Keratinocyte (primary cell): Measurements from ENCODE around the gene GRK5. TPM values are rescaled to one million over a fixed set of nuclear protein-coding genes. Genes with fewer than 3 reads are reported as not detected.

Experiments
- DNase-seq: peaks from one replicate; pipeline ENCODE4 v3.0.0-alpha.2; 2011; ENCODE audit warnings: low read depth, missing footprints, low spot score
- FAIRE-seq: peaks from 2 replicates; lab custom pipeline; 2011; peaks lifted over from hg19 to GRCh38; lab: Jason Lieb, UNC
- H2AFZ ChIP-seq: 2 replicates; pipeline ENCODE4 v1.6.0; 2012; ENCODE audit warnings: low read length, control low read depth, inconsistent platforms; ENCODE audit not compliant: control insufficient read depth
- H3K27ac ChIP-seq: 2 replicates; pipeline ENCODE4 v1.5.1; 2011; ENCODE audit warnings: low read length; ENCODE audit not compliant: control insufficient read depth, insufficient read depth
- H3K27me3 ChIP-seq: 3 replicates; pipeline ENCODE4 v1.6.0; 2011; ENCODE audit warnings: low read length; ENCODE audit not compliant: control insufficient read depth, insufficient read depth; ENCODE audit errors: extremely low read depth
- H3K36me3 ChIP-seq, 2 experiments: 2 replicates in 1 of 2; 3 replicates in 1 of 2; pipeline ENCODE4 v1.5.1; 2011; ENCODE audit warnings: low read length in 2 of 2, mild to moderate bottlenecking in 1 of 2; ENCODE audit not compliant: control insufficient read depth in 2 of 2, insufficient read depth in 2 of 2; ENCODE audit errors: extremely low read depth in 1 of 2
- H3K4me1 ChIP-seq: 3 replicates; pipeline ENCODE4 v1.5.1; 2011; ENCODE audit warnings: low read length; ENCODE audit not compliant: control insufficient read depth, insufficient read depth; ENCODE audit errors: extremely low read depth
- H3K4me2 ChIP-seq: 3 replicates; pipeline ENCODE4 v1.6.0; 2011; ENCODE audit warnings: low read depth, low read length; ENCODE audit not compliant: control insufficient read depth, insufficient read depth; ENCODE audit errors: extremely low read depth
- H3K4me3 ChIP-seq, 3 experiments: fragments of 200-600 bp in 1 of 3; sonication (generic) in 1 of 3; 2 replicates in 2 of 3; 3 replicates in 1 of 3; pipeline ENCODE4 v1.5.1; 2011 to 2016; ENCODE audit warnings: low read length in 3 of 3, mild to moderate bottlenecking in 3 of 3, control low read depth in 2 of 3, inconsistent platforms in 1 of 3, low read depth in 1 of 3, mixed read lengths in 1 of 3, mixed run types in 1 of 3, moderate library complexity in 1 of 3; ENCODE audit not compliant: control insufficient read depth in 2 of 3, insufficient read depth in 2 of 3; ENCODE audit errors: extremely low read depth in 1 of 3
- H3K79me2 ChIP-seq: 2 replicates; pipeline ENCODE4 v1.6.0; 2012; ENCODE audit warnings: low read length; ENCODE audit not compliant: control insufficient read depth, insufficient read depth
- H3K9ac ChIP-seq: 3 replicates; pipeline ENCODE4 v1.6.0; 2011; ENCODE audit warnings: low read length; ENCODE audit not compliant: control insufficient read depth, insufficient read depth; ENCODE audit errors: extremely low read depth
- H3K9me1 ChIP-seq: 3 replicates; pipeline ENCODE4 v1.6.0; 2011; ENCODE audit warnings: low read length; ENCODE audit not compliant: control insufficient read depth, insufficient read depth; ENCODE audit errors: extremely low read depth
- H3K9me3 ChIP-seq: 2 replicates; pipeline ENCODE4 v1.5.1; 2012; ENCODE audit warnings: low read depth, low read length; ENCODE audit not compliant: control insufficient read depth
- H4K20me1 ChIP-seq: 3 replicates; pipeline ENCODE4 v1.6.0; 2011; ENCODE audit warnings: low read length; ENCODE audit not compliant: control insufficient read depth, insufficient read depth; ENCODE audit errors: extremely low read depth
- EZH2 ChIP-seq: IDR thresholded peaks from one replicate; pipeline ENCODE4 v1.6.1; 2012; ENCODE audit warnings: inconsistent platforms, mild to moderate bottlenecking, low read length, moderate library complexity
- dilution Hi-C: fragments of 300-500 bp; cut with MboI; formaldehyde crosslinking; loops from one replicate; pipeline ENCODE4 v1.7.0; 2020; ENCODE audit warnings: low sequenced_read_pairs; ENCODE audit not compliant: extremely low pct_ligation_motif_present
- polyA plus RNA-seq, 5 experiments: library from polyadenylated mRNA; depleted of rRNA in 3 of 5; stranded (reverse) in 3 of 5; stranded (forward) in 1 of 5; unstranded in 1 of 5; fragments of >200 nt; gene quantifications; 1 replicate in 1 of 5; 2 replicates in 3 of 5; 3 replicates in 1 of 5; pipeline versions ENCODE4 v1.2.1 to v1.2.3, GENCODE V29; 2011 to 2012; ENCODE audit warnings: missing spikeins in 2 of 5, low read depth in 1 of 5, low replicate concordance in 1 of 5
- TF ChIP-seq, protein P1 (sequence below), 3 experiments: IDR thresholded peaks in 1 of 3; conservative IDR thresholded peaks in 1 of 3; optimal IDR thresholded peaks in 1 of 3; 2 replicates in 2 of 3; 3 replicates in 1 of 3; pipeline versions ENCODE3 to v1.5.1; 2011; ENCODE audit warnings: low read length in 3 of 3, mild to moderate bottlenecking in 3 of 3, moderate library complexity in 2 of 3, control low read depth in 1 of 3, inconsistent platforms in 1 of 3; ENCODE audit not compliant: insufficient read depth in 2 of 3; ENCODE audit errors: extremely low read depth in 1 of 3

Gene GRK5
- polyA plus RNA-seq, 1 donor (not counting 4 experiments of a cell fraction or from before 2014, with no cell fraction given), result 7.6 TPM

DNA sequence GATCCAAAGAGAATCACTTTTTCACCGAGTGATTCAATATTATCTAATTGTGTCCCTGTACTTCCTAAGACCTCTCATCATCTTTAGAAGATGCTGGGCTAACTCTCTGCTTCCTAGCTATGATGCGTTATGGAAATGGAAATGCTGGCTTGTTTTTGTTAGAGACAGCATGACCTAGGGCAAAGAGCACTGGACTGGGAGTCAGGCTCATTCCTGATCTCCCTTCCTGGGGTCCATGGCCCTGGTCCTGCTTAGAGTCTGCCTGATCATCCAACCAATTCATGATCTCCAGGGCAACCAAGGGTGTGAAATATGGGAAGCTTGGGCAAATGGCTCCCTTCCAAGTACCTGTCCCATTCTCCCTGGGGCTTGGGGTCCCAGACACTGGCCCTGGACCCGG is 198.8 kb downstream of the GRK5 start:
- FAIRE-seq, result no peak
- Histone ChIP-seq H3K9ac (no peak overlapping the region), H2AFZ (no peak overlapping the region), H3K27ac (no peak overlapping the region), H3K9me1 (no peaks in the 10 kb centered on the region), H3K4me3 (no peak overlapping the region), H3K4me1 (peaks cover 7% of the 10 kb centered on the region), H3K36me3 (no peaks in the 10 kb centered on the region), H3K4me2 (no peak overlapping the region), H3K79me2 (no peaks in the 10 kb centered on the region), H3K27me3 (no peaks in the 10 kb centered on the region), H3K9me3 (no peaks in the 10 kb centered on the region), H4K20me1 (no peaks in the 10 kb centered on the region)
- dilution Hi-C loops, result loop anchor here (25.0 kb wide), 1 partner anchor 194 kb away; the partner anchor contains the start of gene GRK5
- DNase-seq, result no peak
- TF ChIP-seq, protein P1, sequence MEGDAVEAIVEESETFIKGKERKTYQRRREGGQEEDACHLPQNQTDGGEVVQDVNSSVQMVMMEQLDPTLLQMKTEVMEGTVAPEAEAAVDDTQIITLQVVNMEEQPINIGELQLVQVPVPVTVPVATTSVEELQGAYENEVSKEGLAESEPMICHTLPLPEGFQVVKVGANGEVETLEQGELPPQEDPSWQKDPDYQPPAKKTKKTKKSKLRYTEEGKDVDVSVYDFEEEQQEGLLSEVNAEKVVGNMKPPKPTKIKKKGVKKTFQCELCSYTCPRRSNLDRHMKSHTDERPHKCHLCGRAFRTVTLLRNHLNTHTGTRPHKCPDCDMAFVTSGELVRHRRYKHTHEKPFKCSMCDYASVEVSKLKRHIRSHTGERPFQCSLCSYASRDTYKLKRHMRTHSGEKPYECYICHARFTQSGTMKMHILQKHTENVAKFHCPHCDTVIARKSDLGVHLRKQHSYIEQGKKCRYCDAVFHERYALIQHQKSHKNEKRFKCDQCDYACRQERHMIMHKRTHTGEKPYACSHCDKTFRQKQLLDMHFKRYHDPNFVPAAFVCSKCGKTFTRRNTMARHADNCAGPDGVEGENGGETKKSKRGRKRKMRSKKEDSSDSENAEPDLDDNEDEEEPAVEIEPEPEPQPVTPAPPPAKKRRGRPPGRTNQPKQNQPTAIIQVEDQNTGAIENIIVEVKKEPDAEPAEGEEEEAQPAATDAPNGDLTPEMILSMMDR (optimal IDR thresholded peaks at IDR 0.05 in 1 of 3, IDR thresholded peaks at IDR 0.05 in 1 of 3, conservative IDR thresholded peaks at IDR 0.05 in 1 of 3; ENCODE audit: extremely low read depth in 1 of 3, insufficient read depth in 2 of 3, low read length in 3 of 3), result no peak
- TF ChIP-seq EZH2, result no peak

GRCh38 chr10:119406601-119407253 is 199.4 kb downstream of the GRK5 start:
- Histone ChIP-seq H3K36me3 (no peaks in the 10 kb centered on the region), H3K4me1 (peaks cover 3% of the 10 kb centered on the region), H3K4me3 (no peak overlapping the region), H3K9ac (no peak overlapping the region), H3K9me1 (no peaks in the 10 kb centered on the region), H3K9me3 (no peaks in the 10 kb centered on the region), H3K27ac (no peak overlapping the region), H4K20me1 (no peaks in the 10 kb centered on the region), H3K27me3 (no peaks in the 10 kb centered on the region), H3K79me2 (no peaks in the 10 kb centered on the region), H3K4me2 (no peak overlapping the region), H2AFZ (no peak overlapping the region)
- no peak for TF ChIP-seq EZH2
- FAIRE-seq, result no peak
- dilution Hi-C loops, result loop anchor here (25.0 kb wide), 1 partner anchor 194 kb away; the partner anchor contains the start of gene GRK5
- DNase-seq, result no peak
